Measurements from ENCODE around the gene OS9.

DNA sequence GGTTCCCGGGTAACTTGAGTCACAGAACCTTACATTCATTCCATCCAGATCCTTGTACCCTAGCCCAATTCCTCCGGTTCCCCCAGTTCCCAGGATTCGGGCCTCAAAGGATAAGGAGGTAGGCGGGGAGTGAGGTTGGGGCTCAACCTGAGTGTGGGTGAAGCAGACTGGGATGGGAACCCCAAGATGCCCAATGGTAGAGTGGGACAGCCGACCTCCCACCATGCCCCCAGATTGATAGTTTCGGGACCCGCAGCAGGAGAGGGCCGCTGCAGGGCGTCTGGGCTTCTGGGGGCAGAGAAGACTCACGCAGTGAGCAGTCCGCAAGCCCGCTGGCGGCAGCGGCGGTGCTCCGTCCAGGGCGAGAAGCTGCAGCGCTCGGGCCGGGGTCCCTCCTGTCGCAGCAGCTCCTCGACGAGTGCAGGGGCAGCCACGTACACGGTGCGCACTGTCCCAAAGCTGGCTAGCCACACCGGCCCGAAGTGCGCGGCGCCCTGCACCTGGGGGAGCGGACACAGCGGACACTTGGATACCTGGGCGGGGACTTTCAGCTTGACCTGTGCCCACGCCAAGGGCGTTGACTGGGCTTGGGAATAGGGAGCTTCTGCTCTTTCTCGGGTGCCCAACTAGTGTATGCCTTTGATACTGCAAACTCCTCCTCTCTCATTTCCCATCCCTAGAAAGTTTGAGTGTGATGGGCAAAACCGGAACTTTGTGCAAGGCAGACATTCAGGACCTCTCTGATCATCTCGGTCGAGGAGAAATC lies 71.9 kb downstream of the OS9 start:
- TF ChIP-seq TBP (optimal IDR thresholded peaks at IDR 0.05; ENCODE audit: low read depth, low read length) (no peak), EP300 (IDR thresholded peaks at IDR 0.05; ENCODE audit: low read length) (no peak), ZNF165 (CRISPR knock-in tag; IDR thresholded peaks at IDR 0.05; ENCODE audit: borderline replicate concordance) (no peak), FOXK2 (conservative IDR thresholded peaks at IDR 0.05 in 1 of 2, IDR thresholded peaks at IDR 0.05 in 1 of 2; ENCODE audit: low read depth in 2 of 2) (no peak)
- TF ChIP-seq, protein P1, sequence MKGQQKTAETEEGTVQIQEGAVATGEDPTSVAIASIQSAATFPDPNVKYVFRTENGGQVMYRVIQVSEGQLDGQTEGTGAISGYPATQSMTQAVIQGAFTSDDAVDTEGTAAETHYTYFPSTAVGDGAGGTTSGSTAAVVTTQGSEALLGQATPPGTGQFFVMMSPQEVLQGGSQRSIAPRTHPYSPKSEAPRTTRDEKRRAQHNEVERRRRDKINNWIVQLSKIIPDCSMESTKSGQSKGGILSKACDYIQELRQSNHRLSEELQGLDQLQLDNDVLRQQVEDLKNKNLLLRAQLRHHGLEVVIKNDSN (CRISPR knock-in tag; IDR thresholded peaks at IDR 0.05): no peak
